Immature natural killer cell (primary cell): ENCODE data around the gene RALGPS1. TPM values are rescaled to one million over a fixed set of nuclear protein-coding genes. Genes with fewer than 3 reads are reported as not detected.
A peak's percentile ranks its signal among the peaks of the same experiment; 100 is the strongest.

ENCODE experiments used
- DNase-seq, 3 donors: peaks; one replicate each; pipeline ENCODE4 v3.0.0; 2022; ENCODE audit warnings: mixed read lengths in 1 of 3
- H3K27ac Mint-ChIP-seq, 6 donors: one replicate each; pipeline ENCODE4 v1.8.0; 2020; ENCODE audit warnings: mixed read lengths in 6 of 6, mild to moderate bottlenecking in 5 of 6, inconsistent platforms in 4 of 6, moderate library complexity in 3 of 6
- H3K27me3 Mint-ChIP-seq, 3 donors: one replicate each; pipeline ENCODE4 v1.8.0; 2020 to 2021; ENCODE audit warnings: low read depth in 3 of 3, mild to moderate bottlenecking in 3 of 3, mixed read lengths in 3 of 3, moderate library complexity in 3 of 3, inconsistent platforms in 1 of 3
- H3K36me3 Mint-ChIP-seq, 3 donors: one replicate each; pipeline ENCODE4 v1.8.0; 2020; ENCODE audit warnings: mixed read lengths in 3 of 3, inconsistent platforms in 2 of 3, mild to moderate bottlenecking in 2 of 3
- H3K4me1 Mint-ChIP-seq, 2 donors: one replicate each; pipeline ENCODE4 v1.8.0; 2020; ENCODE audit warnings: inconsistent platforms in 2 of 2, mild to moderate bottlenecking in 2 of 2, mixed read lengths in 2 of 2, moderate library complexity in 1 of 2
- H3K4me3 Mint-ChIP-seq, 5 donors: one replicate each; pipeline ENCODE4 v1.8.0; 2020; ENCODE audit warnings: mild to moderate bottlenecking in 5 of 5, mixed read lengths in 5 of 5, inconsistent platforms in 3 of 5, moderate library complexity in 3 of 5
- H3K9me3 Mint-ChIP-seq, 6 donors: one replicate each; pipeline ENCODE4 v1.8.0; 2020; ENCODE audit warnings: mild to moderate bottlenecking in 6 of 6, mixed read lengths in 6 of 6, inconsistent platforms in 4 of 6, moderate library complexity in 3 of 6
- polyA plus RNA-seq, 3 donors: library from polyadenylated mRNA; unstranded; fragments of 300-500 nt; fragmentation: Illumina TruSeq; gene quantifications; one replicate each; pipeline ENCODE4 v1.2.3, GENCODE V29; 2021

RALGPS1 gene
- polyA plus RNA-seq, 3 donors from 2014 or later = 2.6 to 3.4 (median 2.9) TPM

- no peak overlapping the region for H3K4me3 Mint-ChIP-seq
- no peak overlapping the region for H3K27ac Mint-ChIP-seq
- H3K4me1 Mint-ChIP-seq = peaks cover 32 to 36% of the 10 kb centered on the region in 2 donors
- H3K36me3 Mint-ChIP-seq = peaks cover 15 to 24% (median 15%) of the 10 kb centered on the region in 3 donors
- no peak for DNase-seq
- peaks cover 13 to 24% (median 18%) of the 10 kb centered on the region in 3 donors for H3K27me3 Mint-ChIP-seq
- H3K9me3 Mint-ChIP-seq = peaks cover 6 to 15% (median 7%) of the 10 kb centered on the region in 6 donors
Observed at GRCh38 chr9:126991183-126991582, 76.6 kb downstream of the RALGPS1 start.

DNA sequence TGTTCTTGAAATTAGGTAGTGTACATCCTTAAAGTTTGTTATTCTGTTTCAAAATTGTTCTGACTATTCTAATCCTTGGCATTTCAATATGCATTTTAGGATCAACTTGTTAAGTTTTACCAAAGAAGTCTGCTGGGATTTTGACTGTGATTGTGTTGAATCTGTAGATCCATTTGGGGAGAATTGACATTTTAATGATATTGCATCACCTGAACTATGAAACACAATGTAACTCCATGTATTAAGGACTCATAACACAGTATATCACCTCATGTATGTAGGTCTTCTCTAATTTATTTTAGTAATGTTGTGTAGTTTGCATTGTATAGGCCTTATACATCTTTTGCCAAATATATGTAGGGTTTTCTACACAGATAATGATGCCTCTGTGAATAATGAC, 77.8 kb downstream of the RALGPS1 start:
- Mint-ChIP-seq H3K9me3 (peaks cover 6 to 15% (median 9%) of the 10 kb centered on the region in 6 donors), H3K27ac (no peak overlapping the region), H3K27me3 (peaks cover 10 to 20% (median 18%) of the 10 kb centered on the region in 3 donors), H3K36me3 (peaks cover 15 to 24% (median 15%) of the 10 kb centered on the region in 3 donors), H3K4me1 (peaks cover 19 to 23% of the 10 kb centered on the region in 2 donors), H3K4me3 (no peak overlapping the region)
- no peak for DNase-seq

- no peak for DNase-seq
- H3K4me3 Mint-ChIP-seq = no peak overlapping the region
- no peaks in the 10 kb centered on the region for H3K36me3 Mint-ChIP-seq
- H3K4me1 Mint-ChIP-seq = peaks cover 2 to 4% of the 10 kb centered on the region in 2 donors
- peaks cover 2 to 4% (median 2%) of the 10 kb centered on the region in 3 donors for H3K27me3 Mint-ChIP-seq
- peaks cover 0 to 12% (median 0%) of the 10 kb centered on the region in 6 donors for H3K9me3 Mint-ChIP-seq
- no peak overlapping the region for H3K27ac Mint-ChIP-seq
Observed at GRCh38 chr9:126999315-127000068, 84.9 kb downstream of the RALGPS1 start.

GRCh38 chr9:127004946-127005769, 90.6 kb downstream of the RALGPS1 start:
- Mint-ChIP-seq H3K36me3 (peaks cover 0 to 6% (median under 1%) of the 10 kb centered on the region in 3 donors), H3K4me3 (peak overlapping the region; percentile 1 to 50 (median 42)), H3K27ac (peak overlapping the region; percentile 56 to 92 (median 88))

DNA sequence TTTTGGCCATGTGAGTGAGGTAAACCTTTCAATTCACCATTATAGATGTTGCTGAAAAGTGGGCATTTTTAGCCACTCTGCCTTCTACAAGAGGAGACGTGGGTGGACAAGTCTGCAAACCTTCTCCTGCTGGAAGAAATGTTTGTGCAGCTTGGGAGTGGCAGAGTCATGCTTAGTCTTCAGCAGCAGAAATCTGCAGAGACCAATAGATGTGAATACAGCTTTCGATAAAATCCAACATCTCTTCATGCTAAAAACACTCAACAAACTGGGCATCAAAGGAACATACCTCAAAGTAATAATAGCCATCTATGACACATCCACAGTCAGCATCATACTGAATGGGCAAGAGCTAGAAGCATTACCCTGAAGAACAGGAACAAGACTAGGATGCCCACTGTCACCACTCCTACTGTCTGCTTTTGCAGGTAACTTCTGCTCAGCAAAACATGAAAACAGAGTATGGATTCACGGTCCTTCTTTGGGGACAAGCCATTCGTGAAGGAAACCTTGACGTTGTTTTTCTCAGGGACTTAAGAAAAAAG, 91.3 kb downstream of the RALGPS1 start:
- no peaks in the 10 kb centered on the region for H3K9me3 Mint-ChIP-seq
- H3K4me3 Mint-ChIP-seq = peak overlapping the region in 3 of 5 donors; percentile 1 to 50 (median 44)
- peak overlapping the region; percentile 56 to 92 (median 88) for H3K27ac Mint-ChIP-seq
- peaks cover 0 to 6% (median 3%) of the 10 kb centered on the region in 3 donors for H3K36me3 Mint-ChIP-seq
- peaks cover 0 to 7% (median 4%) of the 10 kb centered on the region in 3 donors for H3K27me3 Mint-ChIP-seq
- no peak for DNase-seq
- H3K4me1 Mint-ChIP-seq = peaks cover 18 to 27% of the 10 kb centered on the region in 2 donors

More at GRCh38 chr9:127004946-127005769, 90.6 kb downstream of the RALGPS1 start:
- peaks cover 0 to 7% (median 2%) of the 10 kb centered on the region in 3 donors for H3K27me3 Mint-ChIP-seq
- H3K9me3 Mint-ChIP-seq = no peaks in the 10 kb centered on the region
- H3K4me1 Mint-ChIP-seq = peaks cover 18 to 27% of the 10 kb centered on the region in 2 donors
- peak; percentile 61 to 76 (median 64) for DNase-seq

- H3K27me3 Mint-ChIP-seq = peaks cover 0 to 7% (median 4%) of the 10 kb centered on the region in 3 donors
- no peak overlapping the region for H3K4me3 Mint-ChIP-seq
- no peaks in the 10 kb centered on the region for H3K9me3 Mint-ChIP-seq
- H3K27ac Mint-ChIP-seq = peak overlapping the region in 2 of 6 donors; percentile 18 to 54
- peaks cover 18 to 27% of the 10 kb centered on the region in 2 donors for H3K4me1 Mint-ChIP-seq
- peaks cover 0 to 6% (median 3%) of the 10 kb centered on the region in 3 donors for H3K36me3 Mint-ChIP-seq
- peak in 1 of 3 donors; percentile 10 for DNase-seq
Observed at GRCh38 chr9:127007638-127008037, 93.1 kb downstream of the RALGPS1 start.

DNA sequence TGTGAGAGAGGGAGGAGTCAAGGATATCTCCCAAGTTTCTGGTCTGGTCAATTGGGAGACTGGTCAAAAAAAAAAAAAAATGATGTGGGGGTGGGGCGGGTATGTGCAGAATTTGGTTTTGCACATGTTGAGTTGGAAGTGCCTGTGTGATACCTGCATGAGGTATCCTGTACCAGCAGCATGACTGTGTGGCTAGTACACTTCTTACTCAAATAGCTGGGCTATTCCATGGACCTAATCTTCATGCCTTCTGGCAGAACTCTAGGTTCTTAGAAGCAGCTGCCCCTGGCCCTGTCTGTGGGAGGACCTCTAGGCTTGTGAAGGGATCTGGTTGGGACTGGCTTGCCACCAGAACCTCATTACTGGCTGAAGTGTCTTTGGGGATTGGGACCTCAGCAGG, 93.5 kb downstream of the RALGPS1 start:
- H3K27ac Mint-ChIP-seq = peak overlapping the region in 2 of 6 donors; percentile 17 to 18
- H3K4me1 Mint-ChIP-seq = peaks cover 18 to 27% of the 10 kb centered on the region in 2 donors
- no peak overlapping the region for H3K4me3 Mint-ChIP-seq
- DNase-seq = no peak
- H3K27me3 Mint-ChIP-seq = peaks cover 0 to 7% (median 4%) of the 10 kb centered on the region in 3 donors
- peaks cover 0 to 6% (median 3%) of the 10 kb centered on the region in 3 donors for H3K36me3 Mint-ChIP-seq
- no peaks in the 10 kb centered on the region for H3K9me3 Mint-ChIP-seq

- no peak overlapping the region for H3K4me3 Mint-ChIP-seq
- no peak for DNase-seq
Observed at GRCh38 chr9:127011772-127012171, 97.2 kb downstream of the RALGPS1 start.

GRCh38 chr9:127012250-127012649, 97.7 kb downstream of the RALGPS1 start:
- no peak overlapping the region for H3K4me3 Mint-ChIP-seq
- H3K4me1 Mint-ChIP-seq = peaks cover 0 to 8% of the 10 kb centered on the region in 2 donors
- no peak for DNase-seq
- H3K27me3 Mint-ChIP-seq = peaks cover 2 to 8% (median 3%) of the 10 kb centered on the region in 3 donors
- no peaks in the 10 kb centered on the region for H3K9me3 Mint-ChIP-seq
- peaks cover 0 to 11% (median 3%) of the 10 kb centered on the region in 3 donors for H3K36me3 Mint-ChIP-seq
- H3K27ac Mint-ChIP-seq = peak overlapping the region in 1 of 6 donors; percentile 17

More at GRCh38 chr9:127011772-127012171, 97.2 kb downstream of the RALGPS1 start:
- Mint-ChIP-seq H3K27ac (no peak overlapping the region), H3K36me3 (peaks cover 0 to 11% (median 3%) of the 10 kb centered on the region in 3 donors), H3K9me3 (no peaks in the 10 kb centered on the region), H3K4me1 (peaks cover 0 to 9% of the 10 kb centered on the region in 2 donors), H3K27me3 (peaks cover 2 to 8% (median 3%) of the 10 kb centered on the region in 3 donors)

DNA sequence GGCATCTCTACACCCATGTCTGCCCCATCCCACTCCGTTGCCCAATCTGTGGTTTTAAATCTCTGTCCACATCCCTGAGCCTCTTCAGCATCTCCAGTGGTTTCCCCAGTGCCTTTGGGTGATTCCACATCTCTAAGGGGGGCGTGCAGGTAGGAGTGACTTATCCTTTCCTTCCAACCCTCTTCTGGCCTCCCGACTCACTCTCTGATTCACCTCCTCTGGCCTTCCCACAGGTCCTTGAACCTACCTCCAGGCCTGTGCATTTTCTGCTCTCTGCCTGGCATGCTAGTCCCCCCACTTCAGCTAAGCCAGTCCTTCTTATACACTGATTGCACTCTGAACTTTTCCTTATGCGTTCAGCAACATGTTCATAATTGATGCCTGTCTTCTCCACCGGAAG, 99.0 kb downstream of the RALGPS1 start:
- Mint-ChIP-seq H3K9me3 (no peaks in the 10 kb centered on the region), H3K27ac (peak overlapping the region in 1 of 6 donors; percentile 18), H3K36me3 (peaks cover 0 to 8% (median 3%) of the 10 kb centered on the region in 3 donors), H3K27me3 (peaks cover 2 to 3% (median 2%) of the 10 kb centered on the region in 3 donors), H3K4me1 (no peaks in the 10 kb centered on the region), H3K4me3 (no peak overlapping the region)
- DNase-seq = no peak

- Mint-ChIP-seq H3K27me3 (peaks cover 2 to 3% (median 2%) of the 10 kb centered on the region in 3 donors), H3K4me3 (no peak overlapping the region), H3K9me3 (no peaks in the 10 kb centered on the region), H3K27ac (no peak overlapping the region), H3K36me3 (peaks cover 0 to 5% (median 3%) of the 10 kb centered on the region in 3 donors), H3K4me1 (no peaks in the 10 kb centered on the region)
- no peak for DNase-seq
Observed at GRCh38 chr9:127014216-127014909, 99.8 kb downstream of the RALGPS1 start.

DNA sequence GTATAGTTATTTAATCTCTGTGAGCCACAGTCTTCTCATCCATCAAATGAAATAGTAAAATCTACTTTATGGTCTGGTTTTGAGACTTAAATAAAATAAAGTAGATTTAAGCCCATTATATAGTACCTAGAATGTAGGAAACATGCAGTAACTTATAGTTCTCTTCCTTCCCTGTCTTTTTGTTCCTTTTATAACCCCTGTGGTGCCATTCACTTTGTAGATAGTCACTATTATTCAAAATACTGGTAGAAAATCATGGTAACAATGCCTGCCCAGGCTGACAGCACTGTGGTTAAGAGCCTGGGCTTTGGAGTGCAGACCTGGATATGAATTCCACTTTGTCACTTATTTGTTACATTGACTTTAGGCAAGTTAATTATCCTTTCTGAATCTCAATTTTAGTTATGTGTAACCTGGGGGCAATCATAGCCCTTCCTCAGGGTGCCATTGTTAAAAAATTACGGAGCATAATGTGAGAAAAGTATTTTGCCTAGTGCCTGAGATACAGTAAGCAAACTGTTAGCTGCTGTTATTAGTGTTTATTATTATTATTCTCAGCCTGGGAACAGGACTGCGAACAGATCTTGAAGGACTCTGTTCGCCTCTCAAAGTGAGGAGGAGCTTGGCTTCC, 100.4 kb downstream of the RALGPS1 start:
- Mint-ChIP-seq H3K27ac (no peak overlapping the region), H3K4me3 (no peak overlapping the region), H3K27me3 (peaks cover 2 to 3% (median 2%) of the 10 kb centered on the region in 3 donors), H3K36me3 (peaks cover 0 to 5% (median 3%) of the 10 kb centered on the region in 3 donors), H3K4me1 (peaks cover 3 to 4% of the 10 kb centered on the region in 2 donors), H3K9me3 (no peaks in the 10 kb centered on the region)
- DNase-seq = no peak
